ENCODE data around the gene TCP10L.

GRCh38 chr21:32576011-32576410 is 9.3 kb downstream of the TCP10L start:
- TF ChIP-seq CTCF (conservative IDR thresholded peaks at IDR 0.05 in 1 of 2, IDR thresholded peaks at IDR 0.05 in 1 of 2; ENCODE audit: extremely low read depth in 1 of 2, insufficient read depth in 1 of 2, low read depth in 1 of 2, low read length in 2 of 2) = no peak
- no peak for TF ChIP-seq EZH2 (IDR thresholded peaks at IDR 0.05; ENCODE audit: borderline replicate concordance, low read length)
